Astrocyte (in vitro differentiated cells and primary cell): ENCODE measurements around the gene DNAH6.

Experiments used
- EZH2 ChIP-seq: IDR thresholded peaks from 2 replicates; pipeline ENCODE4 v1.6.1; 2012; ENCODE audit warnings: mild to moderate bottlenecking, low read length, inconsistent platforms; ENCODE audit not compliant: insufficient read depth
- TF ChIP-seq, protein P1 (sequence below): IDR thresholded peaks from 2 replicates; pipeline ENCODE4 v1.5.1; 2011; ENCODE audit warnings: low read depth, mild to moderate bottlenecking, inconsistent platforms, low read length, moderate library complexity; ENCODE audit not compliant: insufficient read depth

DNA sequence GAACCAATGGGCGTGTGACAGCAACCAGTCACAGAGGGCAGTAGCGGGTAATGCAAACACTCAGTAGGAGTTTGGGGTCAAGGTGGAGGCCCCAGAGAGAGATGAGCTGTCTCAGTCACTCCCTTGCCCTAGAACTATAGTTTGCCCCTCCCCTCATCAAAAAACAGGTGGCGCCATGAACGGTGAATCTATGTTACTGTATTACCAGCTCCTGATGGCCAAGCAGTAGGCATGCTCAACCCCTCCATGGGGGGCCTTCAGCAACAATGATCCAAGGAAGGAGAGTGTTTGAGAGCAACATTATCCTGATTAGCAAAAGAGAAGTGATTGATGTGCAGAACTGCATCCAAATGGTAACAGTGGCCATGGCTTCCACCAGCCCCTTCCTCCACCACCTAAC is 334.2 kb downstream of the DNAH6 start:
- TF ChIP-seq, protein P1, sequence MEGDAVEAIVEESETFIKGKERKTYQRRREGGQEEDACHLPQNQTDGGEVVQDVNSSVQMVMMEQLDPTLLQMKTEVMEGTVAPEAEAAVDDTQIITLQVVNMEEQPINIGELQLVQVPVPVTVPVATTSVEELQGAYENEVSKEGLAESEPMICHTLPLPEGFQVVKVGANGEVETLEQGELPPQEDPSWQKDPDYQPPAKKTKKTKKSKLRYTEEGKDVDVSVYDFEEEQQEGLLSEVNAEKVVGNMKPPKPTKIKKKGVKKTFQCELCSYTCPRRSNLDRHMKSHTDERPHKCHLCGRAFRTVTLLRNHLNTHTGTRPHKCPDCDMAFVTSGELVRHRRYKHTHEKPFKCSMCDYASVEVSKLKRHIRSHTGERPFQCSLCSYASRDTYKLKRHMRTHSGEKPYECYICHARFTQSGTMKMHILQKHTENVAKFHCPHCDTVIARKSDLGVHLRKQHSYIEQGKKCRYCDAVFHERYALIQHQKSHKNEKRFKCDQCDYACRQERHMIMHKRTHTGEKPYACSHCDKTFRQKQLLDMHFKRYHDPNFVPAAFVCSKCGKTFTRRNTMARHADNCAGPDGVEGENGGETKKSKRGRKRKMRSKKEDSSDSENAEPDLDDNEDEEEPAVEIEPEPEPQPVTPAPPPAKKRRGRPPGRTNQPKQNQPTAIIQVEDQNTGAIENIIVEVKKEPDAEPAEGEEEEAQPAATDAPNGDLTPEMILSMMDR = no peak
- TF ChIP-seq EZH2 = no peak
